ENCODE data around the gene KCNAB2.

- TF ChIP-seq, protein P1, sequence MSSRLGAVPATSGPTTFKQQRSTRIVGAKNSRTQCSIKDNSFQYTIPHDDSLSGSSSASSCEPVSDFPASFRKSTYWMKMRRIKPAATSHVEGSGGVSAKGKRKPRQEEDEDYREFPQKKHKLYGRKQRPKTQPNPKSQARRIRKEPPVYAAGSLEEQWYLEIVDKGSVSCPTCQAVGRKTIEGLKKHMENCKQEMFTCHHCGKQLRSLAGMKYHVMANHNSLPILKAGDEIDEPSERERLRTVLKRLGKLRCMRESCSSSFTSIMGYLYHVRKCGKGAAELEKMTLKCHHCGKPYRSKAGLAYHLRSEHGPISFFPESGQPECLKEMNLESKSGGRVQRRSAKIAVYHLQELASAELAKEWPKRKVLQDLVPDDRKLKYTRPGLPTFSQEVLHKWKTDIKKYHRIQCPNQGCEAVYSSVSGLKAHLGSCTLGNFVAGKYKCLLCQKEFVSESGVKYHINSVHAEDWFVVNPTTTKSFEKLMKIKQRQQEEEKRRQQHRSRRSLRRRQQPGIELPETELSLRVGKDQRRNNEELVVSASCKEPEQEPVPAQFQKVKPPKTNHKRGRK (CRISPR knock-in tag; IDR thresholded peaks at IDR 0.05; ENCODE audit: borderline replicate concordance) = no peak
- TF ChIP-seq MYBL2 (CRISPR knock-in tag; IDR thresholded peaks at IDR 0.05) = no peak
- no peak for TF ChIP-seq CTCF (IDR thresholded peaks at IDR 0.05)
- no peak for TF ChIP-seq ZBTB21 (CRISPR knock-in tag; IDR thresholded peaks at IDR 0.05; ENCODE audit: borderline replicate concordance)
- no peak for TF ChIP-seq NR3C1 (CRISPR knock-in tag; conservative IDR thresholded peaks at IDR 0.05; ENCODE audit: low read depth)
- no peak for TF ChIP-seq ELF4 (CRISPR knock-in tag; IDR thresholded peaks at IDR 0.05; ENCODE audit: low read depth)
- TF ChIP-seq E2F1 (CRISPR knock-in tag; IDR thresholded peaks at IDR 0.05) = no peak
- TF ChIP-seq FOXJ3 (CRISPR knock-in tag; IDR thresholded peaks at IDR 0.05; ENCODE audit: borderline replicate concordance) = no peak
- no peak for TF ChIP-seq KAT7 (CRISPR knock-in tag; IDR thresholded peaks at IDR 0.05; ENCODE audit: borderline replicate concordance)
Measured at GRCh38 chr1:6040861-6041415, 4.8 kb upstream of the KCNAB2 start.

Data from WTC11 (cell line).